Fibroblast of villous mesenchyme (primary cell): ENCODE measurements around the gene ERFL. TPM values are rescaled to one million over a fixed set of nuclear protein-coding genes. Genes with fewer than 3 reads are reported as not detected.

Experiments used
- DNase-seq: peaks from one replicate; pipeline ENCODE4 v3.0.0-alpha.2; 2010; ENCODE audit warnings: low read depth
- H3K4me3 ChIP-seq: 2 replicates; pipeline ENCODE4 v1.5.1; 2011; ENCODE audit warnings: low read depth, mild to moderate bottlenecking, low read length
- CTCF ChIP-seq: IDR thresholded peaks from 2 replicates; pipeline ENCODE4 v1.5.1; 2012; ENCODE audit warnings: low read depth, mild to moderate bottlenecking, low read length; ENCODE audit not compliant: insufficient read depth
- total RNA-seq: library from RNA; depleted of rRNA; stranded (reverse); fragments of >200 nt; gene quantifications from 2 replicates; pipeline ENCODE4 v1.2.3, GENCODE V29; 2012

The ERFL gene
- total RNA-seq, 1 donor, result not detected

GRCh38 chr19:41957161-41957837 lies 29.1 kb upstream of the ERFL start:
- TF ChIP-seq CTCF, result no peak
- DNase-seq, result no peak
- H3K4me3 ChIP-seq, result peak overlapping the region; percentile 98

- DNase-seq, result no peak
- no peak for TF ChIP-seq CTCF
These were observed 28.4 kb upstream of the ERFL start for GRCh38 chr19:41956621-41957020.

GRCh38 chr19:41955521-41955920 lies 27.3 kb upstream of the ERFL start:
- TF ChIP-seq CTCF, result no peak
- no peak for DNase-seq
- H3K4me3 ChIP-seq, result no peak overlapping the region

More at GRCh38 chr19:41956621-41957020, 28.4 kb upstream of the ERFL start:
- H3K4me3 ChIP-seq, result no peak overlapping the region

GRCh38 chr19:41951686-41952172 lies 23.5 kb upstream of the ERFL start:
- peak; percentile 70 for DNase-seq
- peak; percentile 99 for TF ChIP-seq CTCF
- peak overlapping the region; percentile 25 for H3K4me3 ChIP-seq

- TF ChIP-seq CTCF, result no peak
- H3K4me3 ChIP-seq, result no peak overlapping the region
- DNase-seq, result no peak
These were observed 18.8 kb upstream of the ERFL start for GRCh38 chr19:41947091-41947490.

- no peak overlapping the region for H3K4me3 ChIP-seq
- no peak for DNase-seq
- no peak for TF ChIP-seq CTCF
These were observed 17.0 kb upstream of the ERFL start for GRCh38 chr19:41945135-41945766.
